H9 (cell line): ENCODE measurements around the gene COG2. TPM values are rescaled to one million over a fixed set of nuclear protein-coding genes. Genes with fewer than 3 reads are reported as not detected.

Experiments
- DNase-seq: peaks from one replicate; pipeline ENCODE4 v3.0.0-alpha.2; 2017
- H2AFZ ChIP-seq: one replicate; pipeline ENCODE4 v1.6.1; 2013; ENCODE audit warnings: mild to moderate bottlenecking, low read length, control low read depth, moderate library complexity
- H2AK5ac ChIP-seq: 2 replicates; pipeline ENCODE4 v1.6.1; 2013; ENCODE audit warnings: low read length, control low read depth, mixed read lengths; ENCODE audit not compliant: insufficient read length
- H2BK120ac ChIP-seq: one replicate; pipeline ENCODE4 v1.6.1; 2013; ENCODE audit warnings: low read depth, mild to moderate bottlenecking, low read length, control low read depth, inconsistent platforms; ENCODE audit not compliant: poor library complexity, severe bottlenecking
- H2BK12ac ChIP-seq: 2 replicates; pipeline ENCODE4 v1.6.1; 2013; ENCODE audit warnings: low read length, control low read depth, mixed read lengths, low read depth; ENCODE audit not compliant: insufficient read length
- H2BK15ac ChIP-seq: 2 replicates; pipeline ENCODE4 v1.6.1; 2013; ENCODE audit warnings: low read depth, low read length, control low read depth
- H2BK20ac ChIP-seq: one replicate; pipeline ENCODE4 v1.6.1; 2013; ENCODE audit warnings: low read depth, mild to moderate bottlenecking, low read length, control low read depth, inconsistent platforms; ENCODE audit not compliant: poor library complexity, severe bottlenecking
- H2BK5ac ChIP-seq: 2 replicates; pipeline ENCODE4 v1.6.1; 2013; ENCODE audit warnings: low read length, control low read depth, mixed read lengths; ENCODE audit not compliant: insufficient read length
- H3K14ac ChIP-seq: 2 replicates; pipeline ENCODE4 v1.6.1; 2013; ENCODE audit warnings: low read length, control low read depth; ENCODE audit not compliant: insufficient read depth
- H3K18ac ChIP-seq: 2 replicates; pipeline ENCODE4 v1.6.1; 2013; ENCODE audit warnings: low read depth, mild to moderate bottlenecking, mixed read lengths, low read length, control low read depth; ENCODE audit not compliant: insufficient read length
- H3K23ac ChIP-seq: 2 replicates; pipeline ENCODE4 v1.6.1; 2013; ENCODE audit warnings: low read length, control low read depth, mixed read lengths, low read depth; ENCODE audit not compliant: insufficient read length
- H3K23me2 ChIP-seq: 2 replicates; pipeline ENCODE4 v1.6.1; 2013; ENCODE audit warnings: low read depth, mild to moderate bottlenecking, mixed read lengths, low read length, control low read depth; ENCODE audit not compliant: insufficient read length, poor library complexity, severe bottlenecking
- H3K27ac ChIP-seq: 2 replicates; pipeline ENCODE4 v1.5.1; 2013; ENCODE audit warnings: low read length, control low read depth, mixed read lengths, low read depth; ENCODE audit not compliant: insufficient read length
- H3K27me3 ChIP-seq: 2 replicates; pipeline ENCODE4 v1.6.1; 2013; ENCODE audit warnings: low read length, control low read depth, inconsistent platforms; ENCODE audit not compliant: insufficient read depth
- H3K4ac ChIP-seq: 2 replicates; pipeline ENCODE4 v1.6.1; 2013; ENCODE audit warnings: low read depth, mild to moderate bottlenecking, control low read depth, inconsistent platforms, low read length, moderate library complexity
- H3K4me1 ChIP-seq: 2 replicates; pipeline ENCODE4 v1.6.1; 2013; ENCODE audit warnings: low read length, control low read depth, inconsistent platforms; ENCODE audit not compliant: insufficient read depth
- H3K4me2 ChIP-seq: 2 replicates; pipeline ENCODE4 v1.6.1; 2013; ENCODE audit warnings: low read length, control low read depth, mixed read lengths; ENCODE audit not compliant: insufficient read length, insufficient read depth
- H3K56ac ChIP-seq: 2 replicates; pipeline ENCODE4 v1.6.1; 2013; ENCODE audit warnings: low read depth, mild to moderate bottlenecking, mixed read lengths, low read length, control low read depth; ENCODE audit not compliant: insufficient read length
- H3K79me1 ChIP-seq: 2 replicates; pipeline ENCODE4 v1.6.1; 2013; ENCODE audit warnings: low read depth, mild to moderate bottlenecking, moderate library complexity, low read length, control low read depth, inconsistent platforms; ENCODE audit not compliant: insufficient read depth, poor library complexity, severe bottlenecking
- H3K79me2 ChIP-seq: 2 replicates; pipeline ENCODE4 v1.6.1; 2013; ENCODE audit warnings: low read length, control low read depth, inconsistent platforms; ENCODE audit not compliant: insufficient read depth
- H3K9ac ChIP-seq: 2 replicates; pipeline ENCODE4 v1.6.1; 2013; ENCODE audit warnings: low read length, control low read depth, mixed read lengths; ENCODE audit not compliant: insufficient read length; ENCODE audit errors: extremely low read depth
- H3K9me3 ChIP-seq: one replicate; pipeline ENCODE4 v1.6.1; 2013; ENCODE audit warnings: low read depth, low read length, inconsistent platforms; ENCODE audit not compliant: control insufficient read depth
- H3T11ph ChIP-seq: one replicate; pipeline ENCODE4 v1.6.1; 2013; ENCODE audit warnings: mild to moderate bottlenecking, low read length, control low read depth, inconsistent platforms
- H4K20me1 ChIP-seq: one replicate; pipeline ENCODE4 v1.6.1; 2013; ENCODE audit not compliant: control insufficient read depth, insufficient read length, insufficient read depth
- H4K5ac ChIP-seq: 2 replicates; pipeline ENCODE4 v1.6.1; 2013; ENCODE audit warnings: low read depth, mild to moderate bottlenecking, mixed read lengths, low read length, control low read depth; ENCODE audit not compliant: insufficient read length
- H4K8ac ChIP-seq: replicated peaks from 2 replicates; pipeline ENCODE4 v1.6.1; 2013; ENCODE audit warnings: low read length, control low read depth, mixed read lengths, low read depth; ENCODE audit not compliant: insufficient read length
- H4K91ac ChIP-seq: 2 replicates; pipeline ENCODE4 v1.6.1; 2013; ENCODE audit warnings: low read depth, mild to moderate bottlenecking, moderate library complexity, mixed read lengths, low read length, control low read depth; ENCODE audit not compliant: insufficient read length
- H3K27ac Mint-ChIP-seq, 3 experiments: 2 replicates in 2 of 3; 3 replicates in 1 of 3; pipeline ENCODE4 v1.8.0; 2020 to 2021; ENCODE audit warnings: mixed read lengths in 3 of 3, mild to moderate bottlenecking in 1 of 3, moderate library complexity in 1 of 3
- H3K27me3 Mint-ChIP-seq: 2 replicates; pipeline ENCODE4 v1.8.0; 2021; ENCODE audit warnings: low read depth, mild to moderate bottlenecking, moderate library complexity, mixed read lengths
- H3K36me3 Mint-ChIP-seq, 3 experiments: 2 replicates in 2 of 3; 3 replicates in 1 of 3; pipeline ENCODE4 v1.8.0; 2020 to 2021; ENCODE audit warnings: low read depth in 3 of 3, mixed read lengths in 3 of 3; ENCODE audit not compliant: insufficient read depth in 1 of 3
- H3K4me1 Mint-ChIP-seq, 2 experiments: 2 replicates each; pipeline ENCODE4 v1.8.0; 2020; ENCODE audit warnings: mixed read lengths in 2 of 2
- H3K4me3 Mint-ChIP-seq, 2 experiments: 2 replicates in 1 of 2; 3 replicates in 1 of 2; pipeline ENCODE4 v1.8.0; 2020 to 2021; ENCODE audit warnings: mild to moderate bottlenecking in 2 of 2, mixed read lengths in 2 of 2, moderate library complexity in 1 of 2
- H3K9me3 Mint-ChIP-seq, 2 experiments: 2 replicates in 1 of 2; 3 replicates in 1 of 2; pipeline ENCODE4 v1.8.0; 2020; ENCODE audit warnings: mild to moderate bottlenecking in 2 of 2, mixed read lengths in 2 of 2, moderate library complexity in 1 of 2
- CTCF ChIP-seq: fragments of 200-600 bp; sonication (generic); conservative IDR thresholded peaks from 3 replicates; pipeline ENCODE4 v1.8.0; 2021; ENCODE audit warnings: antibody characterized with exemption, mild to moderate bottlenecking
- WGBS: extraction: QIAGEN DNeasy Blood & Tissue Kit; methylation state at CpG from one replicate; pipeline ENCODE4 v1.1.7; 2013; ENCODE audit warnings: missing lambda C conversion rate, low lambda C conversion rate, mixed read lengths; ENCODE audit not compliant: insufficient read length; ENCODE audit errors: extremely low coverage; 5-methylcytosine and 5-hydroxymethylcytosine counted together
- total RNA-seq: library from RNA; stranded (reverse); gene quantifications from 2 replicates; pipeline ENCODE4 v1.2.1, GENCODE V29; 2021

The COG2 gene
- total RNA-seq, 1 experiment from 2014 or later, result 42.2 TPM

GRCh38 chr1:230706020-230706699 is 63.9 kb downstream of the COG2 start:
- no peaks in the 10 kb centered on the region for H3K79me2 ChIP-seq
- no peak overlapping the region for H4K5ac ChIP-seq
- no peak for TF ChIP-seq CTCF
- no peak overlapping the region for H2BK12ac ChIP-seq
- H3K4ac ChIP-seq, result no peak overlapping the region
- no peaks in the 10 kb centered on the region for H3K79me1 ChIP-seq
- H2BK15ac ChIP-seq, result no peak overlapping the region
- no peak overlapping the region for H3K18ac ChIP-seq
- H3K36me3 Mint-ChIP-seq, result no peaks in the 10 kb centered on the region
- no peak overlapping the region for H2BK120ac ChIP-seq
- H3K4me1 Mint-ChIP-seq, result peaks cover 5 to 9% of the 10 kb centered on the region in 2 experiments; a peak in 2 of 4 replicates
- H3K14ac ChIP-seq, result peak overlapping the region; percentile 18; the same call in 1 of the 2 replicates
- no peak for DNase-seq
- WGBS, result no CpG with 5 or more reads among the region's 9 CpGs
- no peak overlapping the region for H3K23ac ChIP-seq
- H3K4me3 Mint-ChIP-seq, result no peak overlapping the region
- H3K4me1 ChIP-seq, result no peaks in the 10 kb centered on the region
- no peak overlapping the region for H3K27ac Mint-ChIP-seq
- H4K91ac ChIP-seq, result no peak overlapping the region
- H3T11ph ChIP-seq, result no peak overlapping the region
- no peak overlapping the region for H2AFZ ChIP-seq
- H3K9ac ChIP-seq, result no peak overlapping the region
- no peaks in the 10 kb centered on the region for H3K23me2 ChIP-seq
- H3K56ac ChIP-seq, result no peak overlapping the region
- no peaks in the 10 kb centered on the region for H3K9me3 Mint-ChIP-seq
- H3K9me3 ChIP-seq, result no peaks in the 10 kb centered on the region
- H2AK5ac ChIP-seq, result no peak overlapping the region
- H3K27me3 ChIP-seq, result no peaks in the 10 kb centered on the region
- no peak overlapping the region for H4K8ac ChIP-seq
- H3K4me2 ChIP-seq, result no peak overlapping the region
- H2BK5ac ChIP-seq, result no peak overlapping the region
- no peak overlapping the region for H2BK20ac ChIP-seq
- H3K27me3 Mint-ChIP-seq, result peaks cover 35% of the 10 kb centered on the region
- H4K20me1 ChIP-seq, result no peaks in the 10 kb centered on the region
- H3K27ac ChIP-seq, result no peak overlapping the region
